Activated CD4-positive, alpha-beta T cell treated with anti-CD3 and anti-CD28 coated beads, Interleukin-2, amount 10 ng/mL, durations not matched to agents 24 days and 14 days (primary cell): ENCODE data around the gene RMC1. TPM values are rescaled to one million over a fixed set of nuclear protein-coding genes. Genes with fewer than 3 reads are reported as not detected.
A peak's percentile ranks its signal among the peaks of the same experiment; 100 is the strongest.
"Not testable (repeated sequence)": the region's sequence is repeated elsewhere in the genome, so short reads cannot be mapped to it uniquely, and the experiment has no call there.

ENCODE experiments used
- DNase-seq: peaks from one replicate; pipeline ENCODE4 v3.0.0; 2022
- H3K27ac Mint-ChIP-seq: one replicate; pipeline ENCODE4 v1.8.0; 2022; ENCODE audit warnings: mild to moderate bottlenecking, mixed read lengths
- H3K27me3 Mint-ChIP-seq: one replicate; pipeline ENCODE4 v1.8.0; 2022; ENCODE audit warnings: mixed read lengths
- H3K36me3 Mint-ChIP-seq: one replicate; pipeline ENCODE4 v1.8.0; 2022; ENCODE audit warnings: low read depth, mild to moderate bottlenecking, mixed read lengths
- H3K4me1 Mint-ChIP-seq: one replicate; pipeline ENCODE4 v1.8.0; 2021; ENCODE audit warnings: mixed read lengths
- H3K4me3 Mint-ChIP-seq: one replicate; pipeline ENCODE4 v1.8.0; 2022; ENCODE audit warnings: mild to moderate bottlenecking, moderate library complexity, mixed read lengths
- H3K9me3 Mint-ChIP-seq: one replicate; pipeline ENCODE4 v1.8.0; 2021; ENCODE audit warnings: mixed read lengths
- intact Hi-C: fragments of 100-400 bp; cut with micrococcal nuclease; formaldehyde crosslinking; loops from one replicate; pipeline ENCODE4 v1.15.1; 2023
- total RNA-seq: library from RNA; stranded (reverse); gene quantifications from 2 replicates; pipeline ENCODE4 v1.2.3, GENCODE V29; 2022

The RMC1 gene
- total RNA-seq, 1 donor from 2014 or later: 52.8 TPM

GRCh38 chr18:23484561-23485182, 18.6 kb upstream of the RMC1 start:
- no peak overlapping the region for H3K27ac Mint-ChIP-seq
- DNase-seq: no peak
- H3K9me3 Mint-ChIP-seq: no peaks in the 10 kb centered on the region
- H3K36me3 Mint-ChIP-seq: peaks cover 24% of the 10 kb centered on the region
- intact Hi-C loops: no loop called here
- peaks cover 17% of the 10 kb centered on the region for H3K4me1 Mint-ChIP-seq
- no peaks in the 10 kb centered on the region for H3K27me3 Mint-ChIP-seq
- H3K4me3 Mint-ChIP-seq: no peak overlapping the region

GRCh38 chr18:23485386-23485785, 17.9 kb upstream of the RMC1 start:
- Mint-ChIP-seq H3K36me3 (peaks cover 17% of the 10 kb centered on the region), H3K4me1 (peaks cover 17% of the 10 kb centered on the region), H3K27ac (no peak overlapping the region), H3K4me3 (no peak overlapping the region), H3K9me3 (no peaks in the 10 kb centered on the region), H3K27me3 (no peaks in the 10 kb centered on the region)
- no peak for DNase-seq
- intact Hi-C loops: no loop called here

- peaks cover 17% of the 10 kb centered on the region for H3K4me1 Mint-ChIP-seq
- H3K27ac Mint-ChIP-seq: peak overlapping the region; percentile 81
- peak; percentile 85 for DNase-seq
- H3K27me3 Mint-ChIP-seq: no peaks in the 10 kb centered on the region
- intact Hi-C loops: loop anchor here (1.0 kb wide), 2 partner anchors 10 to 28 kb away; no protein-coding TSS in a partner anchor
- peaks cover 5% of the 10 kb centered on the region for H3K36me3 Mint-ChIP-seq
- H3K4me3 Mint-ChIP-seq: peak overlapping the region; percentile 57
- H3K9me3 Mint-ChIP-seq: no peaks in the 10 kb centered on the region
Measured at GRCh38 chr18:23487738-23488570, 15.4 kb upstream of the RMC1 start.

- H3K4me3 Mint-ChIP-seq, DNase-seq, intact Hi-C loops, H3K27me3 Mint-ChIP-seq, H3K9me3 Mint-ChIP-seq, H3K36me3 Mint-ChIP-seq: not testable (repeated sequence)
- H3K27ac Mint-ChIP-seq: peak overlapping the region; percentile 15
- H3K4me1 Mint-ChIP-seq: peaks cover 13% of the 10 kb centered on the region
Measured at GRCh38 chr18:23489586-23489985, 13.7 kb upstream of the RMC1 start.

- H3K9me3 Mint-ChIP-seq: no peaks in the 10 kb centered on the region
- peaks cover under 1% of the 10 kb centered on the region for H3K4me1 Mint-ChIP-seq
- H3K36me3 Mint-ChIP-seq: no peaks in the 10 kb centered on the region
- intact Hi-C loops: no loop called here
- DNase-seq: no peak
- no peaks in the 10 kb centered on the region for H3K27me3 Mint-ChIP-seq
- H3K27ac Mint-ChIP-seq: no peak overlapping the region
- no peak overlapping the region for H3K4me3 Mint-ChIP-seq
Measured at GRCh38 chr18:23493654-23494053, 9.7 kb upstream of the RMC1 start.

- H3K36me3 Mint-ChIP-seq: no peaks in the 10 kb centered on the region
- H3K27ac Mint-ChIP-seq: no peak overlapping the region
- H3K4me3 Mint-ChIP-seq: no peak overlapping the region
- intact Hi-C loops: no loop called here
- H3K4me1 Mint-ChIP-seq: peaks cover 10% of the 10 kb centered on the region
- DNase-seq: no peak
- no peaks in the 10 kb centered on the region for H3K27me3 Mint-ChIP-seq
- H3K9me3 Mint-ChIP-seq: no peaks in the 10 kb centered on the region
Measured at GRCh38 chr18:23494992-23495391, 8.3 kb upstream of the RMC1 start.

GRCh38 chr18:23495723-23496440, 7.4 kb upstream of the RMC1 start:
- DNase-seq: no peak
- H3K36me3 Mint-ChIP-seq: no peaks in the 10 kb centered on the region
- H3K4me3 Mint-ChIP-seq: no peak overlapping the region
- no peaks in the 10 kb centered on the region for H3K27me3 Mint-ChIP-seq
- no peaks in the 10 kb centered on the region for H3K9me3 Mint-ChIP-seq
- H3K27ac Mint-ChIP-seq: no peak overlapping the region
- intact Hi-C loops: no loop called here
- peaks cover 10% of the 10 kb centered on the region for H3K4me1 Mint-ChIP-seq

- H3K36me3 Mint-ChIP-seq: no peaks in the 10 kb centered on the region
- H3K27ac Mint-ChIP-seq: peak overlapping the region; percentile 15
- H3K9me3 Mint-ChIP-seq: no peaks in the 10 kb centered on the region
- H3K27me3 Mint-ChIP-seq: no peaks in the 10 kb centered on the region
- intact Hi-C loops: loop anchor here (1.0 kb wide), 1 partner anchor 10 kb away; no protein-coding TSS in a partner anchor
- no peak overlapping the region for H3K4me3 Mint-ChIP-seq
- DNase-seq: no peak
- H3K4me1 Mint-ChIP-seq: peaks cover 22% of the 10 kb centered on the region
Measured at GRCh38 chr18:23498117-23498516, 5.2 kb upstream of the RMC1 start.

GRCh38 chr18:23498877-23499276, 4.4 kb upstream of the RMC1 start:
- peak; percentile 92 for DNase-seq
- intact Hi-C loops: loop anchor here (1.0 kb wide), 2 partner anchors 11 to 88 kb away; no protein-coding TSS in a partner anchor
- Mint-ChIP-seq H3K4me3 (no peak overlapping the region), H3K27ac (peak overlapping the region; percentile 41), H3K36me3 (no peaks in the 10 kb centered on the region), H3K9me3 (no peaks in the 10 kb centered on the region), H3K27me3 (no peaks in the 10 kb centered on the region), H3K4me1 (peaks cover 22% of the 10 kb centered on the region)

GRCh38 chr18:23499291-23499781, 4.0 kb upstream of the RMC1 start:
- H3K4me3 Mint-ChIP-seq: no peak overlapping the region
- peaks cover 26% of the 10 kb centered on the region for H3K4me1 Mint-ChIP-seq
- intact Hi-C loops: loop anchor here (1.0 kb wide), 1 partner anchor 88 kb away; no protein-coding TSS in a partner anchor
- no peak overlapping the region for H3K27ac Mint-ChIP-seq
- no peaks in the 10 kb centered on the region for H3K27me3 Mint-ChIP-seq
- no peak for DNase-seq
- no peaks in the 10 kb centered on the region for H3K9me3 Mint-ChIP-seq
- no peaks in the 10 kb centered on the region for H3K36me3 Mint-ChIP-seq

- Mint-ChIP-seq H3K4me1 (peaks cover 39% of the 10 kb centered on the region), H3K9me3 (no peaks in the 10 kb centered on the region), H3K27me3 (no peaks in the 10 kb centered on the region), H3K36me3 (peaks cover 8% of the 10 kb centered on the region), H3K27ac (peak overlapping the region; percentile 36), H3K4me3 (no peak overlapping the region)
- intact Hi-C loops: loop anchor here (2.0 to 10.0 kb wide), 5 partner anchors 65 to 516 kb away; partner anchors contain the start of gene CABLES1
- DNase-seq: no peak
Measured at GRCh38 chr18:23501626-23502025, 1.7 kb upstream of the RMC1 start.

- H3K4me1 Mint-ChIP-seq: peaks cover 47% of the 10 kb centered on the region
- intact Hi-C loops: loop anchor here (1.0 to 10.0 kb wide), 8 partner anchors 49 to 515 kb away; partner anchors contain the start of genes CABLES1, NPC1 and RIOK3
- H3K27me3 Mint-ChIP-seq: no peaks in the 10 kb centered on the region
- DNase-seq: no peak
- H3K9me3 Mint-ChIP-seq: no peaks in the 10 kb centered on the region
- peaks cover 15% of the 10 kb centered on the region for H3K36me3 Mint-ChIP-seq
- H3K4me3 Mint-ChIP-seq: peak overlapping the region; percentile 87
- peak overlapping the region; percentile 88 for H3K27ac Mint-ChIP-seq
Measured at GRCh38 chr18:23502516-23503037, 734 bp upstream of the RMC1 start.

GRCh38 chr18:23503963-23504344, 643 bp downstream of the RMC1 start:
- Mint-ChIP-seq H3K27ac (peak overlapping the region; percentile 91), H3K27me3 (no peaks in the 10 kb centered on the region), H3K4me1 (peaks cover 47% of the 10 kb centered on the region), H3K9me3 (no peaks in the 10 kb centered on the region), H3K4me3 (peak overlapping the region; percentile 87), H3K36me3 (peaks cover 24% of the 10 kb centered on the region)
- DNase-seq: peak; percentile 75
- intact Hi-C loops: loop anchor here (1.0 to 10.0 kb wide), 8 partner anchors 51 to 513 kb away; partner anchors contain the start of genes CABLES1, NPC1 and RIOK3
